Ovary (tissue), 9 donors: Measurements from ENCODE around the gene MINPP1. TPM values are rescaled to one million over a fixed set of nuclear protein-coding genes. Genes with fewer than 3 reads are reported as not detected.
A peak's percentile ranks its signal among the peaks of the same experiment; 100 is the strongest.

ENCODE experiments used
- DNase-seq, 5 donors: peaks; one replicate each; pipeline ENCODE4 v3.0.0-alpha.2; 2019 to 2020
- H3K27ac ChIP-seq, 2 donors: fragments of 200-600 bp; one replicate each; pipeline versions ENCODE4 v1.5.1 to v1.8.0; 2019 to 2022
- H3K27me3 ChIP-seq: fragments of 200-600 bp; one replicate; pipeline ENCODE4 v1.8.0; 2022
- H3K36me3 ChIP-seq: fragments of 200-600 bp; sonication (generic); one replicate; pipeline ENCODE4 v1.5.1; 2019
- H3K4me1 ChIP-seq: one replicate; pipeline ENCODE4 v1.8.1; 2013; ENCODE audit warnings: mild to moderate bottlenecking, moderate library complexity; ENCODE audit not compliant: insufficient read depth
- H3K4me3 ChIP-seq: fragments of 200-600 bp; sonication (generic); one replicate; pipeline ENCODE4 v1.5.1; 2017
- H3K9me3 ChIP-seq, 2 donors: fragments of 200-600 bp in 1 of 2; sonication (generic) in 1 of 2; one replicate each; pipeline versions ENCODE4 v1.5.1 to v1.8.1; 2013 to 2019; ENCODE audit warnings: mild to moderate bottlenecking in 1 of 2, moderate library complexity in 1 of 2
- CTCF ChIP-seq, 3 donors: fragments of 450-650 bp in 2 of 3; fragments of 200-600 bp in 1 of 3; IDR thresholded peaks; one replicate each; pipeline versions ENCODE4 v1.5.1 to v1.8.0; 2016 to 2022; ENCODE audit warnings: antibody characterized with exemption in 3 of 3, mild to moderate bottlenecking in 1 of 3
- EP300 ChIP-seq: sonication (generic); formaldehyde crosslinking; IDR thresholded peaks from one replicate; pipeline ENCODE4 v1.6.1; 2017; ENCODE audit warnings: antibody characterized with exemption
- POLR2A ChIP-seq: fragments of 450-650 bp; IDR thresholded peaks from one replicate; pipeline ENCODE4 v1.6.1; 2017; ENCODE audit warnings: antibody characterized with exemption, mild to moderate bottlenecking, moderate library complexity
- WGBS, 3 donors: extraction: QIAGEN DNeasy Blood & Tissue Kit in 1 of 3; methylation state at CpG; one replicate each; pipeline versions ENCODE4 v1.1.5 to v1.1.7; 2013 to 2017; 5-methylcytosine and 5-hydroxymethylcytosine counted together
- intact Hi-C, 4 donors: fragments of 100-400 bp; cut with DNase I; formaldehyde crosslinking; loops; one replicate each; pipeline versions ENCODE4 v1.11.0 to v1.15.1; 2022 to 2023
- microRNA-seq, 3 donors: library from miRNA; unstranded; fragments of <30 nt; microRNA quantifications; one replicate each; pipeline versions ENCODE4 to v1.2.0, GENCODE V29; 2019 to 2020
- polyA plus RNA-seq, 2 donors: library from polyadenylated mRNA; stranded (reverse); fragments of 200-250 nt in 1 of 2; fragments of 350-450 nt in 1 of 2; fragmentation: Illumina TruSeq in 1 of 2; extraction: RNeasy Lipid Tissue Mini Kit (QIAGEN cat#74804) in 1 of 2; gene quantifications; one replicate each; pipeline ENCODE4 v1.2.3, GENCODE V29; 2013 to 2014
- total RNA-seq, 7 donors: library from RNA; depleted of rRNA in 2 of 7; stranded (reverse); fragments of >200 nt in 2 of 7; fragmentation: NEBNext Ultra II Directional in 3 of 7; extraction: Animal tissue kit (Norgen Biotek cat#: 25700) in 3 of 7; gene quantifications; one replicate each; pipeline versions ENCODE4 v1.1.0 to v1.2.4, GENCODE V29; 2016 to 2023
- donor health status: DM: no; HTN: no; CAD: no; lungs with moderate emphysema.
- donor health status: DM: no; HTN: no; CAD: no.
- donor health status: Bipolar disorder and iron deficiency.
- donor health status: DM: yes; HTN: yes; CAD: no.
- donor health status: DM: no; HTN: no; CAD: no.
- donor health status: DM: yes; HTN: yes; CAD: no.

MINPP1 gene
- total and polyA plus RNA-seq, 9 donors = 9.8 to 21.8 (median 12.3) TPM

- no peaks in the 10 kb centered on the region for H3K27me3 ChIP-seq
- TF ChIP-seq POLR2A (no peak), EP300 (no peak), CTCF (IDR thresholded peaks at IDR 0.05) (no peak)
- intact Hi-C loops = no loop called here
- H3K9me3 ChIP-seq = no peaks in the 10 kb centered on the region
- H3K36me3 ChIP-seq = no peaks in the 10 kb centered on the region
- no peak overlapping the region for H3K27ac ChIP-seq
- peaks cover 6% of the 10 kb centered on the region for H3K4me1 ChIP-seq
- DNase-seq = peak in 1 of 5 donors; percentile 37
- no peak overlapping the region for H3K4me3 ChIP-seq
- 12 to 18% (median 16%) methylated on average over 2 of the region's 2 CpGs for WGBS, 3 donors
Measured at GRCh38 chr10:87594864-87595263, 90.2 kb downstream of the MINPP1 start.

- WGBS, 3 donors = 95 to 100% (median 97%) methylated on average over 1 of the region's 1 CpG
- Histone ChIP-seq H3K4me1 (peaks cover 6% of the 10 kb centered on the region), H3K27me3 (no peaks in the 10 kb centered on the region), H3K9me3 (no peaks in the 10 kb centered on the region), H3K27ac (no peak overlapping the region), H3K4me3 (no peak overlapping the region), H3K36me3 (no peaks in the 10 kb centered on the region)
- intact Hi-C loops = no loop called here
- TF ChIP-seq POLR2A (no peak), CTCF (IDR thresholded peaks at IDR 0.05) (no peak), EP300 (no peak)
- DNase-seq = no peak
Measured at GRCh38 chr10:87596351-87596750, 91.7 kb downstream of the MINPP1 start.

- no peak overlapping the region for H3K4me3 ChIP-seq
Measured at GRCh38 chr10:87598700-87599099, 94.0 kb downstream of the MINPP1 start.

GRCh38 chr10:87600581-87600980 lies 95.9 kb downstream of the MINPP1 start:
- TF ChIP-seq CTCF (IDR thresholded peaks at IDR 0.05) = no peak
- no peaks in the 10 kb centered on the region for H3K36me3 ChIP-seq
- H3K27ac ChIP-seq = no peak overlapping the region
- no peak for DNase-seq
- H3K4me3 ChIP-seq = no peak overlapping the region
- H3K4me1 ChIP-seq = no peaks in the 10 kb centered on the region
- H3K27me3 ChIP-seq = no peaks in the 10 kb centered on the region
- intact Hi-C loops = no loop called here
- WGBS, 3 donors = 76 to 80% (median 78%) methylated on average over 1 of the region's 1 CpG
- no peaks in the 10 kb centered on the region for H3K9me3 ChIP-seq

More at GRCh38 chr10:87598700-87599099, 94.0 kb downstream of the MINPP1 start:
- Histone ChIP-seq H3K36me3 (no peaks in the 10 kb centered on the region), H3K9me3 (no peaks in the 10 kb centered on the region), H3K27me3 (no peaks in the 10 kb centered on the region), H3K4me1 (peaks cover 4% of the 10 kb centered on the region), H3K27ac (no peak overlapping the region)
- TF ChIP-seq EP300 (no peak), CTCF (IDR thresholded peaks at IDR 0.05) (no peak), POLR2A (no peak)
- no peak for DNase-seq
- WGBS, 3 donors = 61 to 77% (median 68%) methylated on average over 8 of the region's 8 CpGs
- intact Hi-C loops = no loop called here

Small RNA genes lying within 50 kb of the gene (microRNA-seq; reads per million reads assigned to microRNA genes)
- 0 reads per million in 3 donors for gene MIR4678

Other genes starting within 250 kb of the MINPP1 start
- 1 to 10 TPM; 2.0 to 6.4 (median 4.9) TPM for gene NUTM2D, start 147.1 kb upstream of the MINPP1 start, total RNA-seq
- gene NUTM2D, start 147.1 kb upstream of the MINPP1 start, polyA plus RNA-seq = 1 to 10 TPM; 1.3 to 4.6 TPM
- gene PAPSS2, start 155.0 kb downstream of the MINPP1 start, total RNA-seq = 10 to 100 TPM; 18.0 to 59.5 (median 42.5) TPM
- 100 to 1,000 TPM in 1 of 2 donors, 10 to 100 TPM in 1; 25.5 to 102 TPM for gene PAPSS2, start 155.0 kb downstream of the MINPP1 start, polyA plus RNA-seq